GM18951 (cell line): ENCODE data around the gene BAIAP2L1.
"Not testable (repeated sequence)": the region's sequence is repeated elsewhere in the genome, so short reads cannot be mapped to it uniquely, and the experiment has no call there.

Experiments used
- POLR2A ChIP-seq: IDR thresholded peaks from 4 replicates; pipeline ENCODE4 v1.6.1; 2011; ENCODE audit warnings: mild to moderate bottlenecking; ENCODE audit not compliant: insufficient read length, insufficient read depth; ENCODE audit errors: extremely low read depth
- in situ Hi-C: fragments of 300-500 bp; cut with MboI; formaldehyde crosslinking; loops from one replicate; pipeline ENCODE4 v1.12.0; 2022; ENCODE audit warnings: low sequenced_read_pairs, mixed read lengths, inconsistent platforms; ENCODE audit not compliant: unreplicated experiment

The BAIAP2L1 gene

DNA sequence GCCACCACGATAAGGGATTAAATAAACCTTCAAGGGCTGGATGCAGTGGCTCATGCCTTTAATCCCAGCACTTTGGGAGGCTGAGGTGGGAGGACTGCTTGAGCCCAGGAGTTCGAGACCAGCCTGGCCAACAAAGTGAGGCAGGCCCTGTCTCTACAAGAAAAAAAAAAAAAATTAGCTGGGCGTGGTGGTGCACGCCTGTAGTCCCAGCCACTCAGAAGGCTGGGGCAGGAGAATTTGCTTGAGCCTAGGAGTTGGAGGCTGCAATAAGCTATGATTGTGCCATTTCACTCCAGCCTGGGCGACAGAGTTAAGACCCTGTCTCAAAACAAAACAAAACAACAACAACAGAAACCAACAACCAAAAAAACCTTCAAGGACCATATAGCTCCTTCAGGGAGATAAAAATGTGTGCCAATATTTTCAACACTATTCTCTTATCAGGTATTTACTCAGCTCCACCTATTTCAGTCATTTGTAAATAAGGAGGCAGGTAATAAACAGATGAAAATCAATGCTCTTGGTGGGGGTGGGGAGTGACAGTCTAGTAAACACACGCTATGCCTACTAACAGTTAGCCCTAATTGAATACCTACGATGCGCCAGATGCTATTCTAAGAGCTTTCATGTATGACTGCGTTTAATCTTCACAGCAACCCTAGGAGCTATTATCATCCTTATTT is 13.2 kb downstream of the BAIAP2L1 start:
- no peak for TF ChIP-seq POLR2A
- in situ Hi-C loops: no loop called here

GRCh38 chr7:98387131-98387530 is 13.8 kb downstream of the BAIAP2L1 start:
- in situ Hi-C loops: no loop called here
- no peak for TF ChIP-seq POLR2A

DNA sequence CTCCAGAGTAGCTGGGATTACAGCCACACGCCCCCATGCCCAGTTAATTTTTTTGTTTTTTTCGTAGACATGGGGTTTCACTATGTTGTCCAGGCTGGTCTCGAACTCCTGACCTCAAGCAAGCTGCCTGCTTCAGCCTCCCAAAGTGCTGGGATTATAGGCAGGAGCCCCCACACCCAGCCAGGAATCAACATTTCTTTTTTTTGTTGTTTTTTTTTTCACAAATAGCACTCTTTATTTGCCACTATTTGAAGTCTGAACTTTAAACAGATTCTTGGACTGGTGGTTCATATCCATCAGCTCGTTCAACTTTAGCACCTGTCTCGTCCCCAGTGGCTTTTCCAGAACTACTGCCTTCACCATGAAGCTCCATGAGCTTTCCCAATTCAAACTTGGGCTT is 15.4 kb downstream of the BAIAP2L1 start:
- in situ Hi-C loops: not testable (repeated sequence)

DNA sequence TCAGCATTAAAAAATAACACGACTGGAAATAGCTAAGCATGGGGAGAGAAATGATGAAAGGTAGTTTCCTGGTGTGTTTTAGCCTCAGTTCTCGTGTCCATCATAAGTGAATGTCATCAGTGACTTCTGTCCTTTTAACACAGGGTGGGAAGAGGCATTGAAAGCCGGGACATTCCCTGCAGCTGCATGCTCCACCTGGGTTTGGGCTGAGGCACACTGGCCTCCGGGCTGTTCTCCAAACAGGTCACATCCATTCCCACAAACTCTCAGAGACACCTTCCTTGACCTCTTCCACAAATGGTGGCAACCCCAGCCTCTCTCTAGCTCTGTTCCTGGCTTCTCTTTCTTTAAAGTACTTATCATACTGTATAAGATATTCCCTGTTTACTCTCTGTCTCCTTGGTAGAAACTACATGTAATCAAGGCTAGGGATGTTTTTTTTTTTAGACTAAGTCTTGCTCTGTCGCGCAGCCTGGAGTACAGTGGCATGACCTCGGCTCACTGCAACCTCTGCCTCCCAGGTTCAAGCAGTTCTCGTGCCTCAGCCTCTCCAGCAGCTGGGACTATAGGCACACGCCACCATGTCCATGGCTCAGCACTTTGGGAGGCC is 22.6 kb downstream of the BAIAP2L1 start:
- in situ Hi-C loops: no loop called here
- TF ChIP-seq POLR2A: no peak

- no peak for TF ChIP-seq POLR2A
- in situ Hi-C loops: no loop called here
These were observed 24.2 kb downstream of the BAIAP2L1 start for GRCh38 chr7:98376711-98377110.

DNA sequence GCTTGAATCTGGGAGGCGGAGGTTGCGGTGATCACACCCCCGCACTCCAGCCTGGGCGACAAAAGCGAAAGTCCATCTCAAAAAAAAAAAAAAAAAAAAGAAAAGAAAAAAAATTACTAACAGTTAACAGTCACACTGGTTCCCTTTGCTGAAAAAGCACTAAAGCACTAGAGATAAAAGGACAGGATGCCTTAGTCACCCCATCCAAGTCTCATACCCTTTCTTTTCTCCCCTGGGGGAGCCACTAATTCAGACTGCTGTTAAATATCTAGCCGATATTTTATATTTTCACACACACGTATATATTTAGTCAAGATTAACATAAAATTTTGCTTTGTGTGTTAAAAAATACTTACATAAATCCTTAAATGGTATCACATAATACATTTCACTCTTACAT is 25.2 kb downstream of the BAIAP2L1 start:
- TF ChIP-seq POLR2A: no peak
- in situ Hi-C loops: no loop called here

GRCh38 chr7:98374285-98374680 is 26.6 kb downstream of the BAIAP2L1 start:
- in situ Hi-C loops: no loop called here
- TF ChIP-seq POLR2A: no peak

DNA sequence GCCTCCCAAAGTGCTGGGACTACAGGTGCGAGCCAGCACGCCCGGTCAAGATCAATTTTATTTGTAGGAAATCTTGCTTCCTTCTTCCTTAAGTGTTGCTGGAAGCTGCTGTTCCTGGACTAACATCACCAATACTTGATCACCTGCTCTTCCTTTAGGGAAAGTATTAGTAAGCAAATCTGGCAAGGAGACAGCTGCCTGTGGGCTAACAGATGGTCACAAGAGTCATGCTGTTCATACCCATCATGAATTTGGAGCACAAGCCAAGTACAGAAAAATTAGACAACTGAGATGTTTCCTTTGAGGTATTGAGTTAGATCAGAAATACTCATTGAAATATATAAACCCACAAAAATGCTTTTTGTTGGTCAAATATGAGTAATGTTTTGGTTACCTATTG is 27.9 kb downstream of the BAIAP2L1 start:
- TF ChIP-seq POLR2A: no peak
- in situ Hi-C loops: no loop called here

GRCh38 chr7:98369726-98370125 is 31.2 kb downstream of the BAIAP2L1 start:
- in situ Hi-C loops: no loop called here
- TF ChIP-seq POLR2A: no peak

DNA sequence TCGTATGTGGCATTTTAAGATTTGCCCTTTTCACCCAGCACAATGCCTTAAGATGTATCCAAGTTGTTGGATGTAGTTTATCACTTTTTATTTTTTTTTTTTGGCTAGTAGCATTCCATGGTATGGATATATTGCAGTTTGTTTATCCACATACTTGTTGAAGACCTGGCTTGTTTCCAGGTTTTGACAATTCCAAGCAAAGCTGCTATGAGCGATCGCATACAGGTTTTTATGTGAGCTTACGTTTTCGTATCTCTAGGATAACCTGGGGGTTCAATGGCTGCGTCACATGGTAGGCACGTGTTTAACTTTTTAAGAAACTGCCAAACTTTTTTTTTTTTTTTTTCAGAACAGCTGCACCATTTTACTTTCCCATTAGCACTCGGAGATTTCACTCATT is 32.2 kb downstream of the BAIAP2L1 start:
- TF ChIP-seq POLR2A: no peak
- in situ Hi-C loops: no loop called here

- in situ Hi-C loops: no loop called here
- TF ChIP-seq POLR2A: no peak
These were observed 34.3 kb downstream of the BAIAP2L1 start for GRCh38 chr7:98366562-98366938.

- in situ Hi-C loops: no loop called here
- no peak for TF ChIP-seq POLR2A
These were observed 34.9 kb downstream of the BAIAP2L1 start for GRCh38 chr7:98365863-98366561.

DNA sequence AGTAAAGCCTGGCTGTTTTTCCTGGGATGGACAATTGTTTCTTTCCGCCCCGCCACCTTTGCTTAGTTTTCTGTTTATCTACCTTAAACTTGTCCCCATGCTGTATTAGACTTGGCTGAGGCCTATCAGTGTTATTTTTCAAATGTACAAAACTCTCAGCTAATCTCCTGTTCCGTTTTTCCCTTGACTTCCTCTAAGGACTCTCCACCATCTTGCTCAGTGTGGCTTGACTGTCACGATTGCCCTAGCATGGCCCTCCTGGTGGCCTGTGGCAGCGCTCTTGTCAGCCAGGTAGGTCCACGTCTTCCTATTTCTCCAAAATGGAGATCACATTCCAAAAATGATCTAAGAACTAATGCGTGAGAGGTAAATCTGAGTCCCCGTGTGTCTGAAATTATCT is 36.7 kb downstream of the BAIAP2L1 start:
- in situ Hi-C loops: no loop called here
- no peak for TF ChIP-seq POLR2A

- in situ Hi-C loops: no loop called here
- TF ChIP-seq POLR2A: no peak
These were observed 38.4 kb downstream of the BAIAP2L1 start for GRCh38 chr7:98362517-98362916.
